DOHH2 (cell line): ENCODE results near the gene ARIH1.

Experiments used
- H3F3A ChIP-seq: fragments of 200-600 bp; sonication (generic), shearing (Covaris generic); 2 replicates; pipeline ENCODE4 v1.6.0; 2016; ENCODE audit warnings: antibody characterized with exemption, mild to moderate bottlenecking; ENCODE audit not compliant: control insufficient read depth, insufficient read depth
- H3K27ac ChIP-seq: fragments of 200-600 bp; sonication (generic); 2 replicates; pipeline ENCODE4 v1.5.1; 2014; ENCODE audit warnings: low read depth, mild to moderate bottlenecking, low read length, moderate library complexity
- H3K27me3 ChIP-seq: fragments of 200-600 bp; sonication (generic); 2 replicates; pipeline ENCODE4 v1.6.1; 2014; ENCODE audit warnings: mild to moderate bottlenecking, low read length, mixed read lengths; ENCODE audit not compliant: control insufficient read depth
- H3K36me3 ChIP-seq: fragments of 200-600 bp; sonication (generic); 2 replicates; pipeline ENCODE4 v1.6.1; 2014; ENCODE audit warnings: mild to moderate bottlenecking, low read length, moderate library complexity, mixed read lengths; ENCODE audit not compliant: control insufficient read depth
- H3K4me1 ChIP-seq: fragments of 200-600 bp; sonication (generic); 2 replicates; pipeline ENCODE4 v1.6.1; 2014; ENCODE audit warnings: mild to moderate bottlenecking, low read length, mixed read lengths; ENCODE audit not compliant: control insufficient read depth
- H3K4me2 ChIP-seq: fragments of 200-600 bp; sonication (generic); 2 replicates; pipeline ENCODE4 v1.6.0; 2014; ENCODE audit warnings: mild to moderate bottlenecking, low read length, moderate library complexity
- H3K4me3 ChIP-seq: fragments of 200-600 bp; sonication (generic); 2 replicates; pipeline ENCODE4 v1.5.1; 2014; ENCODE audit warnings: mild to moderate bottlenecking, low read length, mixed read lengths
- H3K79me2 ChIP-seq: fragments of 200-600 bp; sonication (generic); 2 replicates; pipeline ENCODE4 v1.6.1; 2014; ENCODE audit warnings: mild to moderate bottlenecking, low read length, mixed read lengths; ENCODE audit not compliant: control insufficient read depth
- H3K9me2 ChIP-seq: fragments of 200-600 bp; sonication (generic); replicated peaks from 2 replicates; pipeline ENCODE4 v1.6.1; 2014; ENCODE audit warnings: mild to moderate bottlenecking, low read length, mixed read lengths; ENCODE audit not compliant: control insufficient read depth
- H3K9me3 ChIP-seq: fragments of 200-600 bp; sonication (generic); 2 replicates; pipeline ENCODE4 v1.6.1; 2014; ENCODE audit warnings: antibody characterized with exemption, low read length, mixed read lengths; ENCODE audit not compliant: control insufficient read depth, insufficient read depth
- H4K20me1 ChIP-seq: fragments of 200-600 bp; sonication (generic); 2 replicates; pipeline ENCODE4 v1.6.0; 2014; ENCODE audit warnings: low read depth, mild to moderate bottlenecking, antibody characterized with exemption, low read length, moderate library complexity; ENCODE audit not compliant: control insufficient read depth, insufficient read depth
- CTCF ChIP-seq: fragments of 200-600 bp; sonication (generic); IDR thresholded peaks from one replicate; pipeline ENCODE4 v1.5.1; 2014; ENCODE audit warnings: antibody characterized with exemption, mild to moderate bottlenecking, low read depth, low read length; ENCODE audit not compliant: poor library complexity, severe bottlenecking
- EZH2phosphoT487 ChIP-seq: fragments of 200-600 bp; sonication (generic); IDR thresholded peaks from 2 replicates; pipeline ENCODE4 v1.6.1; 2017; ENCODE audit warnings: borderline replicate concordance, mild to moderate bottlenecking, antibody characterized with exemption, low read length, moderate library complexity, mixed read lengths

The ARIH1 gene

GRCh38 chr15:72488558-72488957 lies 14.4 kb downstream of the ARIH1 start:
- Histone ChIP-seq H3K4me1 (peaks cover 5% of the 10 kb centered on the region), H4K20me1 (peaks cover 30% of the 10 kb centered on the region), H3K27ac (no peak overlapping the region), H3F3A (no peaks in the 10 kb centered on the region), H3K4me2 (no peak overlapping the region), H3K36me3 (peaks cover 17% of the 10 kb centered on the region), H3K4me3 (no peak overlapping the region), H3K79me2 (peaks cover 100% of the 10 kb centered on the region), H3K9me2 (no peaks in the 10 kb centered on the region), H3K9me3 (no peaks in the 10 kb centered on the region), H3K27me3 (no peaks in the 10 kb centered on the region)
- TF ChIP-seq CTCF: no peak
- TF ChIP-seq EZH2phosphoT487: no peak

GRCh38 chr15:72489943-72490554 lies 15.9 kb downstream of the ARIH1 start:
- Histone ChIP-seq H3K9me3 (no peaks in the 10 kb centered on the region), H3K9me2 (no peaks in the 10 kb centered on the region), H3K4me1 (peaks cover 14% of the 10 kb centered on the region), H3K27me3 (no peaks in the 10 kb centered on the region), H3K27ac (no peak overlapping the region), H3K4me2 (no peak overlapping the region), H3K79me2 (peaks cover 100% of the 10 kb centered on the region), H3K4me3 (no peak overlapping the region), H3K36me3 (peaks cover 17% of the 10 kb centered on the region), H4K20me1 (peaks cover 33% of the 10 kb centered on the region), H3F3A (no peaks in the 10 kb centered on the region)
- no peak for TF ChIP-seq CTCF
- no peak for TF ChIP-seq EZH2phosphoT487

GRCh38 chr15:72491768-72492167 lies 17.6 kb downstream of the ARIH1 start:
- H3F3A ChIP-seq: no peaks in the 10 kb centered on the region
- H3K9me3 ChIP-seq: no peaks in the 10 kb centered on the region
- peaks cover 100% of the 10 kb centered on the region for H3K79me2 ChIP-seq
- no peak overlapping the region for H3K4me3 ChIP-seq
- no peak overlapping the region for H3K27ac ChIP-seq
- peaks cover 40% of the 10 kb centered on the region for H4K20me1 ChIP-seq
- H3K4me1 ChIP-seq: peaks cover 18% of the 10 kb centered on the region
- peaks cover 15% of the 10 kb centered on the region for H3K36me3 ChIP-seq
- H3K9me2 ChIP-seq: no peaks in the 10 kb centered on the region
- H3K27me3 ChIP-seq: no peaks in the 10 kb centered on the region
- TF ChIP-seq EZH2phosphoT487: no peak
- TF ChIP-seq CTCF: no peak
- H3K4me2 ChIP-seq: no peak overlapping the region
